Immature natural killer cell (primary cell): ENCODE data around the gene ZBTB48. TPM values are rescaled to one million over a fixed set of nuclear protein-coding genes. Genes with fewer than 3 reads are reported as not detected.

Source experiments
- DNase-seq, 3 donors: peaks; one replicate each; pipeline ENCODE4 v3.0.0; 2022; ENCODE audit warnings: mixed read lengths in 1 of 3
- H3K27ac Mint-ChIP-seq, 6 donors: one replicate each; pipeline ENCODE4 v1.8.0; 2020; ENCODE audit warnings: mixed read lengths in 6 of 6, mild to moderate bottlenecking in 5 of 6, inconsistent platforms in 4 of 6, moderate library complexity in 3 of 6
- H3K27me3 Mint-ChIP-seq, 3 donors: one replicate each; pipeline ENCODE4 v1.8.0; 2020 to 2021; ENCODE audit warnings: low read depth in 3 of 3, mild to moderate bottlenecking in 3 of 3, mixed read lengths in 3 of 3, moderate library complexity in 3 of 3, inconsistent platforms in 1 of 3
- H3K36me3 Mint-ChIP-seq, 3 donors: one replicate each; pipeline ENCODE4 v1.8.0; 2020; ENCODE audit warnings: mixed read lengths in 3 of 3, inconsistent platforms in 2 of 3, mild to moderate bottlenecking in 2 of 3
- H3K4me1 Mint-ChIP-seq, 2 donors: one replicate each; pipeline ENCODE4 v1.8.0; 2020; ENCODE audit warnings: inconsistent platforms in 2 of 2, mild to moderate bottlenecking in 2 of 2, mixed read lengths in 2 of 2, moderate library complexity in 1 of 2
- H3K4me3 Mint-ChIP-seq, 5 donors: one replicate each; pipeline ENCODE4 v1.8.0; 2020; ENCODE audit warnings: mild to moderate bottlenecking in 5 of 5, mixed read lengths in 5 of 5, inconsistent platforms in 3 of 5, moderate library complexity in 3 of 5
- H3K9me3 Mint-ChIP-seq, 6 donors: one replicate each; pipeline ENCODE4 v1.8.0; 2020; ENCODE audit warnings: mild to moderate bottlenecking in 6 of 6, mixed read lengths in 6 of 6, inconsistent platforms in 4 of 6, moderate library complexity in 3 of 6
- polyA plus RNA-seq, 3 donors: library from polyadenylated mRNA; unstranded; fragments of 300-500 nt; fragmentation: Illumina TruSeq; gene quantifications; one replicate each; pipeline ENCODE4 v1.2.3, GENCODE V29; 2021

Gene ZBTB48
- polyA plus RNA-seq, 3 donors from 2014 or later: 8.3 to 25.9 (median 20.9) TPM

GRCh38 chr1:6614929-6615785 lies 35.4 kb downstream of the ZBTB48 start:
- Mint-ChIP-seq H3K36me3 (peaks cover 0 to 6% (median 3%) of the 10 kb centered on the region in 3 donors), H3K4me1 (peaks cover 18 to 25% of the 10 kb centered on the region in 2 donors)
- peak in 1 of 3 donors; percentile 13 for DNase-seq

GRCh38 chr1:6619045-6619444 lies 39.3 kb downstream of the ZBTB48 start:
- peaks cover 6 to 8% of the 10 kb centered on the region in 2 donors for H3K4me1 Mint-ChIP-seq
- peaks cover 0 to 8% (median 3%) of the 10 kb centered on the region in 3 donors for H3K36me3 Mint-ChIP-seq
- no peak overlapping the region for H3K27ac Mint-ChIP-seq
- no peak for DNase-seq
- peaks cover 0 to 5% (median 2%) of the 10 kb centered on the region in 3 donors for H3K27me3 Mint-ChIP-seq
- H3K9me3 Mint-ChIP-seq: no peaks in the 10 kb centered on the region
- H3K4me3 Mint-ChIP-seq: no peak overlapping the region

More at GRCh38 chr1:6614929-6615785, 35.4 kb downstream of the ZBTB48 start:
- Mint-ChIP-seq H3K27ac (peak overlapping the region in 5 of 6 donors; percentile 13 to 57 (median 51)), H3K27me3 (peaks cover 5 to 15% (median 9%) of the 10 kb centered on the region in 3 donors), H3K4me3 (peak overlapping the region; percentile 77 to 84 (median 80)), H3K9me3 (no peaks in the 10 kb centered on the region)

- Mint-ChIP-seq H3K36me3 (peaks cover 0 to 8% (median 3%) of the 10 kb centered on the region in 3 donors), H3K4me1 (peaks cover 11 to 18% of the 10 kb centered on the region in 2 donors), H3K9me3 (no peaks in the 10 kb centered on the region), H3K27ac (no peak overlapping the region), H3K4me3 (no peak overlapping the region), H3K27me3 (no peaks in the 10 kb centered on the region)
- no peak for DNase-seq
Measured at GRCh38 chr1:6621429-6622391, 41.9 kb downstream of the ZBTB48 start.

- DNase-seq: no peak
- Mint-ChIP-seq H3K4me1 (peaks cover 18 to 24% of the 10 kb centered on the region in 2 donors), H3K27ac (peak overlapping the region in 1 of 6 donors; percentile 49), H3K27me3 (no peaks in the 10 kb centered on the region), H3K36me3 (peaks cover 0 to 8% (median 3%) of the 10 kb centered on the region in 3 donors), H3K9me3 (no peaks in the 10 kb centered on the region), H3K4me3 (peak overlapping the region in 2 of 5 donors; percentile 22 to 38)
Measured at GRCh38 chr1:6622396-6623152, 42.8 kb downstream of the ZBTB48 start.

GRCh38 chr1:6623269-6623965 lies 43.6 kb downstream of the ZBTB48 start:
- H3K36me3 Mint-ChIP-seq: peaks cover 0 to 8% (median 3%) of the 10 kb centered on the region in 3 donors
- peak overlapping the region in 2 of 5 donors; percentile 3 to 6 for H3K4me3 Mint-ChIP-seq
- peaks cover 23 to 29% of the 10 kb centered on the region in 2 donors for H3K4me1 Mint-ChIP-seq
- peak overlapping the region in 1 of 6 donors; percentile 39 for H3K27ac Mint-ChIP-seq
- no peaks in the 10 kb centered on the region for H3K27me3 Mint-ChIP-seq
- no peaks in the 10 kb centered on the region for H3K9me3 Mint-ChIP-seq
- DNase-seq: no peak

- Mint-ChIP-seq H3K4me3 (peak within 1 kb of the TSS; percentile 87 to 93 (median 88)), H3K9me3 (no peaks in the 10 kb centered on the region), H3K27me3 (peaks cover 0 to 2% (median 0%) of the 10 kb centered on the region in 3 donors)
Measured at GRCh38 chr1:6624710-6625583, 45.2 kb downstream of the ZBTB48 start, which contains the start of gene THAP3. THAP3 (plus strand) TSS chr1:6624868; CDS start chr1:6625219, 351 bp downstream.

GRCh38 chr1:6625584-6626149 lies 45.9 kb downstream of the ZBTB48 start:
- Mint-ChIP-seq H3K27me3 (peaks cover 0 to 2% (median 0%) of the 10 kb centered on the region in 3 donors), H3K4me1 (peaks cover 23 to 31% of the 10 kb centered on the region in 2 donors), H3K27ac (peak overlapping the region in 5 of 6 donors; percentile 60 to 88 (median 76)), H3K36me3 (peaks cover 0 to 4% (median 3%) of the 10 kb centered on the region in 3 donors), H3K4me3 (peak overlapping the region; percentile 87 to 93 (median 88)), H3K9me3 (no peaks in the 10 kb centered on the region)
- no peak for DNase-seq

More at GRCh38 chr1:6624710-6625583, 45.2 kb downstream of the ZBTB48 start, which contains the start of gene THAP3:
- Mint-ChIP-seq H3K36me3 (peaks cover 0 to 5% (median 3%) of the 10 kb centered on the region in 3 donors), H3K4me1 (peaks cover 23 to 31% of the 10 kb centered on the region in 2 donors), H3K27ac (peak within 1 kb of the TSS; percentile 66 to 88 (median 82))
- DNase-seq: peak; percentile 80 to 84 (median 83)

- peak overlapping the region; percentile 30 to 93 (median 88) for H3K4me3 Mint-ChIP-seq
Measured at GRCh38 chr1:6627031-6627430, 47.2 kb downstream of the ZBTB48 start.

GRCh38 chr1:6627841-6628545 lies 48.2 kb downstream of the ZBTB48 start:
- no peak for DNase-seq
- peaks cover 0 to 4% (median 3%) of the 10 kb centered on the region in 3 donors for H3K36me3 Mint-ChIP-seq
- peak overlapping the region; percentile 42 to 88 (median 54) for H3K4me3 Mint-ChIP-seq
- H3K27me3 Mint-ChIP-seq: peaks cover 0 to 2% (median 0%) of the 10 kb centered on the region in 3 donors
- H3K4me1 Mint-ChIP-seq: peaks cover 23 to 31% of the 10 kb centered on the region in 2 donors
- H3K9me3 Mint-ChIP-seq: no peaks in the 10 kb centered on the region
- peak overlapping the region in 1 of 6 donors; percentile 69 for H3K27ac Mint-ChIP-seq

More at GRCh38 chr1:6627031-6627430, 47.2 kb downstream of the ZBTB48 start:
- no peak for DNase-seq
- Mint-ChIP-seq H3K4me1 (peaks cover 23 to 31% of the 10 kb centered on the region in 2 donors), H3K27ac (peak overlapping the region in 1 of 6 donors; percentile 30), H3K27me3 (peaks cover 0 to 2% (median 0%) of the 10 kb centered on the region in 3 donors), H3K9me3 (no peaks in the 10 kb centered on the region), H3K36me3 (peaks cover 0 to 4% (median 3%) of the 10 kb centered on the region in 3 donors)

GRCh38 chr1:6628971-6629479 lies 49.2 kb downstream of the ZBTB48 start:
- H3K4me3 Mint-ChIP-seq: no peak overlapping the region
- peaks cover 23 to 29% of the 10 kb centered on the region in 2 donors for H3K4me1 Mint-ChIP-seq
- peak overlapping the region in 1 of 6 donors; percentile 56 for H3K27ac Mint-ChIP-seq
- H3K27me3 Mint-ChIP-seq: peaks cover 0 to 2% (median 0%) of the 10 kb centered on the region in 3 donors
- H3K36me3 Mint-ChIP-seq: peaks cover 3 to 4% (median 3%) of the 10 kb centered on the region in 3 donors
- DNase-seq: no peak
- no peaks in the 10 kb centered on the region for H3K9me3 Mint-ChIP-seq
